ENCODE data around the gene CDHR2.
A peak's percentile ranks its signal among the peaks of the same experiment; 100 is the strongest.
"Not testable (repeated sequence)": the region's sequence is repeated elsewhere in the genome, so short reads cannot be mapped to it uniquely, and the experiment has no call there.

The CDHR2 gene

DNA sequence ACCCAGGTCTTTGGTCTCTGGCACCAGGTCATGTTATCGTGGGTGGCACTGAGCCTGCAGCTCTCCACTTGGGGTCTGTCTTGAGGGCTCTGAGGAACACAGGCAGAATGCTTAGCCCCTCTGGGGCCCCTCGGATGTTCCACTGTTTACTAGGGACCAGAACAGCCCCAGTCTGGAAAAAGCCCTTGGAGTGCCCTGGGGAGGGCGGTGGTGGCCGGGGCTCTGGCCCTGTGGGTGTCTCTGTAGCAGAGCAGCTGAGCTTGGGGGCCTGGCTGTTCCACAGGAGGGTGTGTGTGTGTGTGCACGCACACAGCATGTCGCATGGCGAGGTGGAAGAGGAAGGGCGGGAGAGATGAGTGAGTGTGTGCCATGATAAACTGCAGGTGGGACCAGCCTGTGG, 45.4 kb downstream of the CDHR2 start:
- TF ChIP-seq, protein P1, sequence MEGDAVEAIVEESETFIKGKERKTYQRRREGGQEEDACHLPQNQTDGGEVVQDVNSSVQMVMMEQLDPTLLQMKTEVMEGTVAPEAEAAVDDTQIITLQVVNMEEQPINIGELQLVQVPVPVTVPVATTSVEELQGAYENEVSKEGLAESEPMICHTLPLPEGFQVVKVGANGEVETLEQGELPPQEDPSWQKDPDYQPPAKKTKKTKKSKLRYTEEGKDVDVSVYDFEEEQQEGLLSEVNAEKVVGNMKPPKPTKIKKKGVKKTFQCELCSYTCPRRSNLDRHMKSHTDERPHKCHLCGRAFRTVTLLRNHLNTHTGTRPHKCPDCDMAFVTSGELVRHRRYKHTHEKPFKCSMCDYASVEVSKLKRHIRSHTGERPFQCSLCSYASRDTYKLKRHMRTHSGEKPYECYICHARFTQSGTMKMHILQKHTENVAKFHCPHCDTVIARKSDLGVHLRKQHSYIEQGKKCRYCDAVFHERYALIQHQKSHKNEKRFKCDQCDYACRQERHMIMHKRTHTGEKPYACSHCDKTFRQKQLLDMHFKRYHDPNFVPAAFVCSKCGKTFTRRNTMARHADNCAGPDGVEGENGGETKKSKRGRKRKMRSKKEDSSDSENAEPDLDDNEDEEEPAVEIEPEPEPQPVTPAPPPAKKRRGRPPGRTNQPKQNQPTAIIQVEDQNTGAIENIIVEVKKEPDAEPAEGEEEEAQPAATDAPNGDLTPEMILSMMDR (IDR thresholded peaks at IDR 0.05; ENCODE audit: low read depth, low read length, missing control alignments) = no peak
- no peak for DNase-seq (ENCODE audit: extremely low read depth, low read depth)
- H3K4me3 ChIP-seq (replicated peaks; ENCODE audit: low read depth, low read length) = no peak overlapping the region

DNA sequence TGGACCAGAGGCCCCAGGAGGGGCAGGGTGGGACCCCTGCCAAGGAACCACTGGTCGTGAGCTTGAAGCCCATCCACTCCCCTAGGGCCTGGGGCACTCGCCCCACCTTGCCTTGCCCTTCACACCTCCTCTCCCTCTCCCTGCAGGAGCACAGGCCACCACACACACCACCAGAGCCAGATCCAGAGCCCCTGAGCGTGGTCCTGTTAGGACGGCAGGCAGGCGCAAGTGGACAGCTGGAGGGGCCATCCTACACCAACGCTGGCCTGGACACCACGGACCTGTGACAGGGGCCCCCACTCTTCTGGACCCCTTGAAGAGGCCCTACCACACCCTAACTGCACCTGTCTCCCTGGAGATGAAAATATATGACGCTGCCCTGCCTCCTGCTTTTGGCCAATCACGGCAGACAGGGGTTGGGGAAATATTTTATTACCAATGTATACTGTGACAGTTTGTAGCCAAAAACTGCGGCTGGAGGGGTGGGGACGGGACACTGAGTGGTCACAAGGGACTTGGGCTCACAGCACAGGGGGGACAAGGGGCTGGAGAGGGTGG, 46.3 kb downstream of the CDHR2 start:
- TF ChIP-seq, protein P1 (IDR thresholded peaks at IDR 0.05; ENCODE audit: low read depth, low read length, missing control alignments) = no peak
- no peak for DNase-seq (ENCODE audit: extremely low read depth, low read depth)
- H3K4me3 ChIP-seq (replicated peaks; ENCODE audit: low read depth, low read length) = no peak overlapping the region

DNA sequence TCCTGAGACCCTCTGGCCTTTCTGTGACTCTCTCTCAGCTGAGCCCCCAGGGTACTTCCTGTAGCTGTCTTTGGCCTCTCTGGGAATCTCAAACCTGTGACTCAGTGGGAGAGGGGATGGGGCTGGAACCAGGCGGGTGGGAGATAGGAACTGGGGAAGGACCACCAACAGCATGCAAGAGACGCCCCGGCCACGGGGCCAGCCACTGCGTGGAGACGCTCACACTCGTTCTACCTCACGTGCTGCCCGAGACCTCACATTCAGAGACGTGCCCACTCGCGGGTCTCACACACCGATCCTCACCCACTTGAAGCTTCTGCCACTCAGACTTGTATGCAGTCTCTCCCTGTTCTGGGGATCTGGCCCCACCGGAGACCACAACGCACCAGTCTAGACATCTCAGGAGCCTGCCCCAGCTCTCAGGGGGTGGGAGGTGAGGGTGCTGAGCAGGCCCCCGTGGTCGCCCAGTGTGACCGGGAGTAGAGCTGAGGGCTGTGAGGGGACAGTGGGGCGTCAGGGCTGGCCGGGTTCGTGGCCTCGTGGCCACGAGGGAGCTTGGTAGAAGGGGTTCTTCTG, 47.0 kb downstream of the CDHR2 start:
- DNase-seq (ENCODE audit: extremely low read depth, low read depth) = no peak
- no peak overlapping the region for H3K4me3 ChIP-seq (replicated peaks; ENCODE audit: low read depth, low read length)
- TF ChIP-seq, protein P1 (IDR thresholded peaks at IDR 0.05; ENCODE audit: low read depth, low read length, missing control alignments) = no peak

DNA sequence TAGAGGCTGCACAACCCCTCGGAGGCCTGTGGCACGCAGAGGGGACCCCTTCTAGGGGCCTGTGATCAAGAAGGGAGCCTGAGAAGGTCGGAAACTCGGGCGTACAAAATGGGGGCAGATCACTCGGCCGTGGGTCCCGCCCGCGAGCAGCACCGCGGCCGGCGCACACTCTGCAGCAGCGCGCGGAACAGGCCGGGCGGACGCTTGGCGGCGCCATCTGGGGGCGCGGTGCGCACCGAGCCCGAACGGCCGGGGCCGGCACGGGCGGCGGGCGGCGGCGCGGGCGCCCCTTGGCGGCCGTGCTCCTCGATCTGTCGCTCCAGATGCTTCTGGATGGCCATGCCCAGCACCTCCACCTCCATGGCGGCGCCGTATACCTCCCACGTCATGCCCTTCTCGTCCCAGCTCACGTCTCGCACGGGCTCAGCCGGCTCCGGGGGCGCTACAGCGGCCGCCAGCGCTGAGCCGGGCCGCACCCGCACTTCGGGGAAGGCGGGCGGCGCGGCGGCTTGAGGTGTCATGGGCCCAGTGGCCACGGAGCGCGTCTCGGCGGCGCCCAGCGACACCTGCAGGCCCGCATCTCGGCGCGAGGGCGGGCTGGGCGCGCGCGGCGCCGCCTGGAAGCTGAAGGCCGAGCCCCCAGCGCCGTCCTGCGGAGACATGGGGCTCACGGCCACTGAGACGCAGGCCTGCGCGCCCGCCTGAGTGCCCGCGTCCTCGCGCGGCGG, 47.7 kb downstream of the CDHR2 start:
- TF ChIP-seq, protein P1 (IDR thresholded peaks at IDR 0.05; ENCODE audit: low read depth, low read length, missing control alignments) = no peak
- no peak for DNase-seq (ENCODE audit: extremely low read depth, low read depth)
- H3K4me3 ChIP-seq (replicated peaks; ENCODE audit: low read depth, low read length) = no peak overlapping the region

DNA sequence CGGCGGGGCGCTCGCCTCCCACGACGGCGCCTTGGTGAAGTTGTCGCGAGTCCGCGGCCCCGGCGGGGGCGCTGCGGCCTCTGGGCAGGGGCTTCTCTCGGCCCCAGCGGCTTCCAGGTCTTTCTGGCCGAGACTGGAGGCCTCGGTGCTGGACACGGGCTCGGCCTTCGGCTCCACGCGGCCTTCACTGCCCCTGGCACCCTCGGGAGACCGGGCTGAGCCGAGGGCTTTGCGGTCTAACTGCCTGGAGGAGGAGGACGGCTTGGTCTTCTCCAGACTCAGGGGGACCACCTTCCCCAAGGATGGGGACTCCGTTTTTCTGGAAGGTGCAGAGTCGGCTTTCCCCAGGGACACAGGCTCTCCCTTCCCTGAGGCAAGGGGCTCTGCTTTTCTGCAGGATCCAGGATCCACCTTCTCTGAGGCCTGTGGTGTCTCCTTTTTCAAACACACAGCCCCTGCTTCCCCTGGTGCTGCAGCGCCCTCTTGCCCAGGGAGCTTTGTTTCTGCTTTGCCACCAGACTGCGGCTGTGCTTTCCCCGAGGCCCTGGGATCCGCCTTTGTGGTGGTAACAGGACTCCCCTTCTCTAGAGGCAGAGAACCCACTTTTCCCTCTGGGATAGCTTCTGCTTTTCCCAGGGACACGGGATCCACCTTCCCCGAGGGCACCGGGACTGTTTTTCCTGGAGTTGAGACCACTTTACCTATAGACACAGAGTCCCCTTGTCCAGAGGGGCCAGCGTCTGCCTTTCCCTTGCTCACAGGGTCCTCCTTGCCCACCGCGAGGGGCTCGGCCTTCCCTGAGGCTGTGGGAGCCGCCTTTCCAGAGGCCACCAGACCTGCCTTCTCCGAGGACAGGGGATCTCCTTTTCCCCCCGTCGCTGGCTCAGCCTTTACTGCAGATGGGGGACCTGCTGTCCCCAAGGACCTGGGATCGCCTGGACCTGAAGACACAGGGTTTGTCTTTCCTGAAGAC, 48.6 kb downstream of the CDHR2 start:
- no peak overlapping the region for H3K4me3 ChIP-seq (replicated peaks; ENCODE audit: low read depth, low read length)
- TF ChIP-seq, protein P1 (IDR thresholded peaks at IDR 0.05; ENCODE audit: low read depth, low read length, missing control alignments) = no peak
- DNase-seq (ENCODE audit: extremely low read depth, low read depth) = no peak

DNA sequence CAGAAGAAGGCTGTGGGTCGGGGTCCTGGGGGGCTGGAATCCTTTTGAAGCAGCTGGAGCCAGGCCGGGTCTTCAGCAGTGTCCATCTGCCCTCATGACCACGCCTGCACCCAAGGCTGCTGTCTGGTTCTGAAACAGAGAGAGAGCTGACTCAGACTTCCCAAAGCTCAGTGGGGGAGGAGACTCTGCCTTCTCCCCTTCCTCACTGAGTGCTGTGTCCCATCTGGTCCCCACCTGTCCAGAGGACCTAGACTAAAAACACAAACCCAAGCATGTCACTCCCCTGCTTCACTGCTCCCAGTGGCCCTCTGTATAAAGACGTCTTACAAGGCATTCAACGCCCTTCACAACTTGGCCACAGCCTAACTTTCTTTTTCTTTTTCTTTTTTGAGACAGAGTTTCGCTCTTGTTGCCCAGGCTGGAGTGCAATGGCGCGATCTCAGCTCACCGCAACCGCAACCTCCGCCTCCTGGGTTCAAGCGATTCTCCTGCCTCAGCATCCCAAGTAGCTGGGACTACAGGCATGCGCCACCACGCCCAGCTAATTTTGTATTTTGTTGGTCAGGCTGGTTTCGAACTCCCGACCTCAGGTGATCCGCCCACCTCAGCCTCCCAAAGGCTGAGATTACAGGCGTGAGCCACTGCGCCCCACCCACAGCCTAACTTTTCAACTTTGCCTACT, 50.7 kb downstream of the CDHR2 start:
- H3K4me3 ChIP-seq (replicated peaks; ENCODE audit: low read depth, low read length) = not testable (repeated sequence)
- DNase-seq (ENCODE audit: extremely low read depth, low read depth) = peak; percentile 85
